Activated T-helper 1 cell treated with anti-CD3 and anti-CD28 coated beads, Interleukin-12 subunit alpha, Interleukin-12 subunit beta, Interleukin-2, Interleukin-4 antibody, amounts not matched to agents 30 ng/mL and 10 ng/mL and 1 ng/mL, durations not matched to agents 14 hours and 24 hours and 36 hours (primary cell): Measurements from ENCODE around the gene HOTAIR. TPM values are rescaled to one million over a fixed set of nuclear protein-coding genes. Genes with fewer than 3 reads are reported as not detected.

ENCODE experiments used
- DNase-seq: peaks from one replicate; pipeline ENCODE4 v3.0.0; 2021; ENCODE audit warnings: low spot score
- H3K27ac Mint-ChIP-seq: one replicate; pipeline ENCODE4 v1.8.0; 2021; ENCODE audit warnings: mild to moderate bottlenecking, mixed read lengths
- H3K27me3 Mint-ChIP-seq: one replicate; pipeline ENCODE4 v1.8.0; 2022; ENCODE audit warnings: mild to moderate bottlenecking, moderate library complexity, mixed read lengths; ENCODE audit not compliant: insufficient read depth
- H3K36me3 Mint-ChIP-seq: one replicate; pipeline ENCODE4 v1.8.0; 2021; ENCODE audit warnings: low read depth, mixed read lengths
- H3K4me1 Mint-ChIP-seq: one replicate; pipeline ENCODE4 v1.8.0; 2021; ENCODE audit warnings: low read depth, mixed read lengths
- H3K4me3 Mint-ChIP-seq: one replicate; pipeline ENCODE4 v1.8.0; 2021; ENCODE audit warnings: mild to moderate bottlenecking, moderate library complexity, mixed read lengths
- H3K9me3 Mint-ChIP-seq: one replicate; pipeline ENCODE4 v1.8.0; 2021; ENCODE audit warnings: mixed read lengths
- intact Hi-C: fragments of 100-400 bp; cut with micrococcal nuclease; formaldehyde crosslinking; loops from one replicate; pipeline ENCODE4 v1.15.1; 2024
- total RNA-seq: library from RNA; stranded (reverse); gene quantifications from 2 replicates; pipeline ENCODE4 v1.2.3, GENCODE V29; 2022

The HOTAIR gene
- total RNA-seq, 1 donor from 2014 or later = not detected

DNA sequence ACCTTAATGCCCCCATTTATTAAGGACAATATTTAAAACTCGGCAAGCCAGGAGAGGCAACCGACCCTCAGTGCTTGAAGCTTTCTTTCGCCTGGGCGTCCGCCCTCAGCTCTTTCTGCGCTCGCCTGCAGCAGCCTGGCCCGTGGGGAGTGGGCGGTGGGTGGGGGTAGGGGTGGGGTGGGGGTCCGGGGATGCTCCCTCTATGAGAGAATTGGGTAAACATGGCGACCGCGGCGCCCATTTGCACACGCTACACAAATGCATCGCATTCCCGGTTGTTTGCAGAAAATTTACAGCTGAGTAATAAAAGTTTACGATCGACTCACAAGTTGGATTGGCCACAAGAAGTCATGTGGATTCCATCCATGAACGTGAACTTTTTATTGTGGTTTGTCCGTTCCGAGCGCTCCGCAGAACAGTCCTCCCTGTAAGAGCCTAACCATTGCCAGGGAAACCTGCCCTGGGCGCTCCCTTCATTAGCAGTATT is 41.8 kb upstream of the HOTAIR start:
- no peaks in the 10 kb centered on the region for H3K9me3 Mint-ChIP-seq
- H3K36me3 Mint-ChIP-seq = no peaks in the 10 kb centered on the region
- no peak for DNase-seq
- intact Hi-C loops = no loop called here
- H3K27me3 Mint-ChIP-seq = peaks cover 71% of the 10 kb centered on the region
- H3K4me1 Mint-ChIP-seq = peaks cover 20% of the 10 kb centered on the region
- no peak overlapping the region for H3K27ac Mint-ChIP-seq
- no peak overlapping the region for H3K4me3 Mint-ChIP-seq

DNA sequence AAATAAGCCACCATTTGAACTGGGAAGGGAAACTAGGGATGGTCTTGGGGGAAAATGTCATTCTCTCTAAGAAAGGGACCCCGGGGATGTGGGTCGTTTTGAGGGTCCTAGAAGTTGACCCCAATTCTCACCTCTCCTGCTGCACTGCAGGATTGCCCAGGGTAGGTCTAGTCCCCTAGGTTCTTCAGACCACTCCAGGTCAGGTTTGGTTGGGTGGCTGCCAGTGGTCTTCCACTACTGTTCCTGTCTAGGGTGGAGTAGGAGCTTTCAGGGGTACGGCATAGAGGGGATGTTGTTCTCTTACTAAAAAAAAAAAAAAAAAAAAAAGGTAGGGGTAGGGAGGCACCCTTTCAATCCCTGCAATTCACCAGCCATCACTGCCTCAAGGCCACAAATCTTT is 41.3 kb upstream of the HOTAIR start:
- peaks cover 71% of the 10 kb centered on the region for H3K27me3 Mint-ChIP-seq
- no peaks in the 10 kb centered on the region for H3K9me3 Mint-ChIP-seq
- H3K4me3 Mint-ChIP-seq = no peak overlapping the region
- no peak for DNase-seq
- no peaks in the 10 kb centered on the region for H3K36me3 Mint-ChIP-seq
- intact Hi-C loops = no loop called here
- peaks cover 21% of the 10 kb centered on the region for H3K4me1 Mint-ChIP-seq
- H3K27ac Mint-ChIP-seq = no peak overlapping the region

DNA sequence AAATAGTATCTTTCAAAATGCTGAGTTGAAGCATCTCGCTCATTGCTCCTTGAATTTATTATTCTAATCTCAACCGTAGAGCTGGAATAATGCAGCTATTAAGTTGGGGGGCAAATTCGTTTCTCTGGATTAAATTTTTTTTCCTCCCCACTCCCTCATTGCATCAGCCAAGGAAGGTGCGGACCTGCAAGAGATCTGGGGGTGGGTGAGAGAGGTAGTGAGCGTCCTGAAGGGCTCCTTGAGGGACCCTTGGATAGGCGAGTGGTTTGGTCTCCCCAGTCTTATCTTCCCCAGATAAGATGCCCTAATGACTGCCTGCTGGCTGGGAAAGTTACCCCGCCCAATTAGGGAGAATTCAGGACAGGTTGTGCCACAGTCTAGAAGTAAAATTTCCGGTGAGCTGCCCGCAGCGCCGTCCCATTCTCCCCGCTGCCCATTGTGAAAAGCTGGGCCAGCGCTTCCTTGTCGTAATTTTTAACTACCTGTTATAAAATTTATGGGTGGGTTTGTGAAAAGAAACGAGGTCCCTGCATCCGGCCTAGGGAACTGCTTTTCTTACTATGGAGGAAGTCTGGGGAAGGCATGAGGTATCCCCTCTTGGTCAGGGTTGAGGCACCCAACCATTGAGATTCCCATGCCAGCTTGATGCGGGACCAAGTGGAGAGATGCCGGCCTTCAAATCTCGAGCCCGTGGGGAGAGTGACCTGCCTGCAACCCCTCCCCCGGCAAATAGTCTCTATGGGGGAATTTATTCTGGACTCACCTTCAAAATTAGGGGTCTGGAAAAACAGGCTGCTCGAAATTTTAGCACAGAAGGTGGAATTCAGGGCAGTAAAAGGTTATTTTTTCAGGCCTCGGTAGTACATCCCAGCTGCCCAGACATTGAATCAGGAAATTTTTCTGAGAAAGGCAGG is 40.5 kb upstream of the HOTAIR start:
- H3K4me3 Mint-ChIP-seq = no peak overlapping the region
- no peaks in the 10 kb centered on the region for H3K36me3 Mint-ChIP-seq

DNA sequence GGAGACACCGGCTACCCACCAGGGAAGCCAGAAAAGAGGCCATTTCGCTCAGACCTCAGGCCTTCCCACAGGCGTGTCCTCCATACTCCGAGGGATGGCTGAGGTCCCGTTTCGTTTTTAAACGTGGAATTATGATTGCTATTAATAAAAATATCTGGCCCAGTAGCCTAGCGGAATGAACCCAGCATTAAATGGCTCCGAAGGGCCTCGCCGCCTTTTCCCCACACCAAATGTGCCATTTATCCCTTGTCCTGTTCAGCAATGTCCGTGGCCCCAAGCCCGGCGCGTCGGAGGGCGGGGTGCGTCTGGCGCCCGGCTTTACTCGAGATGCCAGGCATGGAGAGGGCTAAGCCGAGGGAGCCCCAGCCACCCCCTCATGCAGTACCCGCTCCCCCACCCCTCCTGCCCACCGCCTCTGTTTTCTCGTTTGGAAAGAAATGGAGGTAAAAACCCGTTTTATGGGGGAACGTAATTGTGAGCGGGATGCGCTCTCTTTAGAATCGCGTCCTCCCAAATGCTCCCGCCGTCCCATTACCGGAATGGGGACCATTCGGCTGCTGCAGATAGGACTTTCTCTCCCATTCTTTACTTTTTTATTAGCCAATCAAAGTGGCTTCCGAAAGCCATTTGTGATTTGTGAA is 39.7 kb upstream of the HOTAIR start:
- H3K4me3 Mint-ChIP-seq = no peak overlapping the region
- no peak for DNase-seq
- H3K36me3 Mint-ChIP-seq = no peaks in the 10 kb centered on the region
- intact Hi-C loops = no loop called here
- H3K9me3 Mint-ChIP-seq = no peaks in the 10 kb centered on the region
- peaks cover 69% of the 10 kb centered on the region for H3K27me3 Mint-ChIP-seq
- peaks cover 31% of the 10 kb centered on the region for H3K4me1 Mint-ChIP-seq
- H3K27ac Mint-ChIP-seq = no peak overlapping the region

More for the DNA sequence above, 40.5 kb upstream of the HOTAIR start:
- H3K9me3 Mint-ChIP-seq = no peaks in the 10 kb centered on the region
- H3K27me3 Mint-ChIP-seq = peaks cover 70% of the 10 kb centered on the region
- H3K27ac Mint-ChIP-seq = peak overlapping the region; percentile 58
- DNase-seq = no peak
- peaks cover 25% of the 10 kb centered on the region for H3K4me1 Mint-ChIP-seq
- intact Hi-C loops = no loop called here

DNA sequence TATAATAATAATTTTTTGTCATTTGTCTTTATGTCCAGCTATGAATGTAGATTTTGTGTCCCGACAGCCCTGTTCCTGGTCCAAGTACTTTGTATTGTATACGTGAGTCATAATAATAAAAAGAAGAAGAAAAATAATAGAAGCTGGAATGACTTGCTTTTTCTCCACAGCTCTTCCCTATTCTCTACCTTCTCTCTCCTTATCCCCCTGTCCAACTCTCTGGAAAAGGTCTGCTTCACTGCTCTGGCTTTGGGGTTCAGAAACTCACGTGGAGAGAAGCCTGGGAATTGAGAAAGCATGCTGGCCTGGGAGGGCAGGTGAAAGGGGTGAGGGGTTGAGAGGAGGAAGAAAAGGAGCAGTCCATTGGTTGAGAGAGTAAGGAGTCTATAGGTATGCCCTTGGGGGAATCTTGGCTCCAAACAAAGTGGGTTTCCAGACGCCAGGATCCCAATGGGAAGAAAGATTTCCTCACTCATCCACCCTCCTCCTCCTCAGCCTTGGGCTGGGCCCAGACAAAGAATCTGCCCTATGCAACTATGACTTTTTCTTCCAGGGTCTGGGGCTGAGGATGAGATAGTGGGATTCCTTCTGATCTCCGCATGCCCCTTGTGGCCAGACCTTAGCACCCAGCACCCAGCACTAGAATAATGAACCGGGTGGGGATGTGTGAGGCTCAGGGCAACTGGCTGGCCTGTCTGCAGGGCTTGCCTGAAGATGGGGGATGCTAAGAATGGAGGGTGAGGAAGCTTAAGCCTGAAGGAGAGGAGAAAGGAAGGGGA is 38.1 kb upstream of the HOTAIR start:
- Mint-ChIP-seq H3K4me1 (peaks cover 30% of the 10 kb centered on the region), H3K36me3 (no peaks in the 10 kb centered on the region)
- intact Hi-C loops = no loop called here

DNA sequence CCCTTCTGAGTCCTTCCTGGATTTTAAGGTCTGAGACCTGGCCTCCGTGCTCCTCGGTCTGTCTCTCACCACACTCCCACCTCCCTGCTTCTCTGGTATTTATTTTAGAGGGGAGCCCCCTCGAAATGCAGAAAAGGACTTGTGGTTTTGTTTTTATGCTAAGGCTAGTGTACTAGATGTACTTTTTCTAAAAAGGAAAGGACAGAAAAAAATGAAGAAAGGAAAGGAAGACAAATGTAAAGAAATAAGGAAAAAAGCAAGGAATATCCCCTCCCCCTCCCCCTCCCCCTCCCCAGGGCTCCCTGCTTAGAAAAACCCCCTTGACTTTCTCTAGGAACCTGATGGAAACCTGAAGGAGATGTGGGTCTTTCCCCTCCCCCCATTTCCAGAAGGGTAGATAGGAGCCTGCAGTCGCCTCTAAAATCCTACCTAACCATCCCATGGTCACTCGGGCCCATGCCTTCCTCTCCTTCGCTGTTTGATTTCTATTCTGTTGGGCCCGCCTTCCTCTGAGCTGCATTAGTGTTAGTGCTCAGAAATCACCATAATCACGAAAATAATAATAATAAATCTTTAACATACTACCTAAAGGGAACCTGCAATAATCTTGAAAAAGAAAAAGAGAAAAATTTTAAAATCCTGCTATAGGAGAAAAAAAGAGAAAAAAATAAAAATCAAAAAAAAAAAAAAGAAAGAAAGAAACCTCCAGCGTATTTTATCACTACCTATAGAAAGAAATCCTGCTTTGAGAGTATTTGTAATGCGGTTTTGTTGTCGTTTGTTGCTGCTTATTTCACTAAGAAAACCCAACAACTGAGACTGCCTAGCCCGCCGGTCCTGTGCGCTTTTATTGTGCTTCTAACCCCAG is 37.1 kb upstream of the HOTAIR start:
- Mint-ChIP-seq H3K4me1 (peaks cover 22% of the 10 kb centered on the region), H3K4me3 (no peak overlapping the region), H3K9me3 (no peaks in the 10 kb centered on the region), H3K27me3 (peaks cover 83% of the 10 kb centered on the region), H3K36me3 (no peaks in the 10 kb centered on the region), H3K27ac (no peak overlapping the region)
- intact Hi-C loops = no loop called here
- no peak for DNase-seq

More for the DNA sequence above, 38.1 kb upstream of the HOTAIR start:
- Mint-ChIP-seq H3K27me3 (peaks cover 81% of the 10 kb centered on the region), H3K4me3 (no peak overlapping the region), H3K9me3 (no peaks in the 10 kb centered on the region), H3K27ac (no peak overlapping the region)
- no peak for DNase-seq

DNA sequence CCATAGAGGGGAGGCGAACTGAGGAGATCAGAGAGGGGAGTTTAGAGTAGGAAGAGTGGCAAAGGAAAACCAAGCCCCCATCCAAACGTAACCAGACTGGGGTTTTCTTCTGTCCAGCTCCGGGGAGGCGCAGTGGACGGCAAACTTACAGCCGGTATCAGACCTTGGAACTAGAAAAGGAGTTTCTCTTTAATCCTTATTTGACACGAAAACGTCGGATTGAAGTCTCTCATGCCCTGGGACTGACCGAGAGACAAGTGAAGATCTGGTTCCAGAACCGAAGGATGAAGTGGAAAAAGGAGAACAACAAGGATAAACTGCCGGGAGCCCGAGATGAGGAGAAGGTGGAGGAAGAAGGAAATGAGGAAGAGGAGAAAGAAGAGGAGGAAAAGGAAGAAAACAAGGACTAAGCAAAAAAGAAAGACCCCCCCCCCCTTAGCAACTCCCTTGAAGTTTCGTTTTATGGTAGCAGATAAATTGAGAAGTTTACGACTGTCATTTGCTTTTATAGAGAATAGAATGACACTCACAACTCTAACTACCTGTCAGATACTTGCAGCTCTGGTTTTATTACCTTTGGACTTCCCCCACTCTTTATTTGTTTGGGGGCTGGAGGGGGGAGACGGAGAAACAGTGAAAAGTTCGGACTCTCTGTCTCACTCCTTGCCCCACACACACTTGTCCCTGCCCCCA is 36.4 kb upstream of the HOTAIR start:
- H3K4me3 Mint-ChIP-seq = no peak overlapping the region
- peaks cover 3% of the 10 kb centered on the region for H3K36me3 Mint-ChIP-seq
- H3K9me3 Mint-ChIP-seq = no peaks in the 10 kb centered on the region
- H3K27ac Mint-ChIP-seq = no peak overlapping the region
- DNase-seq = no peak
- intact Hi-C loops = no loop called here
- H3K4me1 Mint-ChIP-seq = peaks cover 29% of the 10 kb centered on the region
- peaks cover 89% of the 10 kb centered on the region for H3K27me3 Mint-ChIP-seq

DNA sequence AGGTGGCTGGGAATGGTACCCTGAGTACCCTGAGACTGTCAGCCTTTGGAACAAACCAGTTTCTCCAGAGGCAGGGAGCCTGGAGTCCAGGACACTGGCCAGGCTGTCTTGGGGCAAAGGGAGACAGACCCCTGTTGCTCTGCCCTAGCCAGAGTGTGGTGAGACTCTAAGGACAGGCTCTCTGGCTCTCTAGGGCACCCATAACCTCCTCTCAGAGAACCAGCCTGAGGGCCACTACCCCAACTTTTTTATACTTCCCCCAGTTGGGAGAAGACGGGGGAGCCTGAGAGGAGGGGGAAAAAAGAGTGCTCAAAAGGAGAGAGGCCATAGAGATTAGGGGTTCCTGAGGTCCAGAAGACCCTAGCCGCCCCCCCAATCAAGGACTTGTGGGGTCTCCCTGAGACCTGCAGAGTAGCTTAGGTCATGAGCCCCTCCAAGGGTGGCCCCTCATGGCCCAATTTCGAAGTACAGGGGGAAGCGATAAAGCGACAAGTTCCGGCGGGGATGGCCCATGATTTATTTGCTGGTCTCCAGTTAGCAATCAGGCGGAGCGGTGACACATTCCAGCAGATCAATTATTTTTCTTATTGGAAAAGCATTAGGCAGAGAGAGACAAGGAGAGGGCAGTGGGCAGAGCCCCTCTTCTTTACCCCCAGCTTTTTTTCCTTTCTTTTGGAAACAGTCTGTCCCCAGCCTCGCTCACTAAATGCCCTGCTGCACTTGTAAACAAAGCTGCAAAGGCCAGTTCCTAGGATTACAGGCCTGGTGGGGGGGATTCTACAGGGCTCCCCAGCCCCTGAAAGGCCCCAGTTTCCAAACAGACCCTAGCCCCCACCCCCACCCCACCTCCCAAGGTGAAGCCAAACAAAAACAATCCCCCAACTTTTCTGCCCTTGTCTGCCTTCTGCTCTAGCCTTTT is 35.6 kb upstream of the HOTAIR start:
- Mint-ChIP-seq H3K27me3 (peaks cover 89% of the 10 kb centered on the region), H3K27ac (no peak overlapping the region), H3K4me1 (peaks cover 37% of the 10 kb centered on the region), H3K9me3 (no peaks in the 10 kb centered on the region), H3K4me3 (no peak overlapping the region), H3K36me3 (peaks cover 4% of the 10 kb centered on the region)
- intact Hi-C loops = no loop called here
- DNase-seq = no peak

DNA sequence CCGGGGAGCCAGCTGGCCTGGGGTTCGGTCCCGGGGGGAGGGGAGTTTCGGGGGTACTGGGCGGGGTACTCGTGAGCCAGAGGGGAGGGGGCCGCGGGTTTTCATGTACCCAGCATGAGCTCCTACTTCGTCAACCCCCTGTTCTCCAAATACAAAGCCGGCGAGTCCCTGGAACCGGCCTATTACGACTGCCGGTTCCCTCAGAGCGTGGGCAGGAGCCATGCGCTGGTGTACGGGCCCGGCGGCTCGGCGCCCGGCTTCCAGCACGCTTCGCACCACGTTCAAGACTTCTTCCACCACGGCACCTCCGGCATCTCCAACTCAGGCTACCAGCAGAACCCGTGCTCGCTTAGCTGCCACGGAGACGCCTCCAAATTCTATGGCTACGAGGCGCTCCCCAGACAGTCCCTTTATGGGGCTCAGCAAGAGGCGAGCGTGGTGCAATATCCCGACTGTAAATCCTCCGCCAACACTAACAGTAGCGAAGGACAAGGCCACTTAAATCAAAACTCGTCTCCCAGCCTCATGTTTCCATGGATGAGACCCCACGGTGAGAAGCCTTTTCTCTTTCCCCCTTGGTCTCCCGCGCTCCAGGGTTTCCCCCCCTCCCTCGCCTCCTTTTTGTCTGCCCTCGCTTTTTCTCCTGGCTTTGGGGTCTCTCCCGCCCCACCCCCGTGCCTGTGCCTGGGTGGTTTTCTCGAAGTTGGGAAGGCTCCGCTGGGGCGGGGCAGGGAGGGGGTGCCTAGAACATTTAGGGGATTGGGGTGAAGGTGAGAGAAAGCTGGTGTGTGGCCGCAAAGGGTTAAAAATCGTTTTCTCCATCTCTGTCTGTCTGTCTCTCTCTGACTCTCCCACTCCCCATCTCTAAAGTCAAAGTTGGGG is 34.7 kb upstream of the HOTAIR start:
- Mint-ChIP-seq H3K4me3 (peak overlapping the region; percentile 37), H3K9me3 (no peaks in the 10 kb centered on the region), H3K27me3 (peaks cover 89% of the 10 kb centered on the region), H3K4me1 (peaks cover 33% of the 10 kb centered on the region), H3K27ac (peak overlapping the region; percentile 72), H3K36me3 (peaks cover 4% of the 10 kb centered on the region)
- no peak for DNase-seq
- intact Hi-C loops = loop anchor here (5.0 kb wide), 1 partner anchor 368 kb away; no protein-coding TSS in a partner anchor

DNA sequence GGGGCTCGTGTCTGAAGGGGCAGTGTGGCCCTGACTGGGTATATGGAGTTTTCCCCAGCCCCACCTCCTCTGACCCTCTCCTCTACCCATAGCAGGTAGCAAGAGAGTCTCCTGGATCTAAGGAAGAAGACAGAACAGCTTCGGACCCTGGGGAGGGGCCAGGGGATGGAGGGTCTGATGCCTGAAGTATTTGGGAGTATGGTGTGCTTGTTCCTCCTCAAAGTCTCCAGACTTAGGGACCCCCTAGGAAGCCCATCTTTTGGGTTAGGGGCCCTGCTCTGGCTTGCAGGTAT is 33.5 kb upstream of the HOTAIR start:
- DNase-seq = no peak
- no peak overlapping the region for H3K4me3 Mint-ChIP-seq
- no peak overlapping the region for H3K27ac Mint-ChIP-seq
- H3K36me3 Mint-ChIP-seq = peaks cover 8% of the 10 kb centered on the region
- intact Hi-C loops = loop anchor here (5.0 kb wide), 1 partner anchor 369 kb away; no protein-coding TSS in a partner anchor
- H3K9me3 Mint-ChIP-seq = no peaks in the 10 kb centered on the region
- H3K27me3 Mint-ChIP-seq = peaks cover 91% of the 10 kb centered on the region
- peaks cover 33% of the 10 kb centered on the region for H3K4me1 Mint-ChIP-seq
